Activated B cell treated with CpG ODN at 0.5 μM for 24 hours (primary cell): ENCODE results near the gene IHH. TPM values are rescaled to one million over a fixed set of nuclear protein-coding genes. Genes with fewer than 3 reads are reported as not detected.

ENCODE experiments used
- ATAC-seq: fragments of 200-7000 bp; cut with Tn5 transposase; one replicate; pipeline ENCODE4 v1.10.0; 2021; ENCODE audit warnings: low read depth, mild to moderate bottlenecking, moderate library complexity
- CTCF ChIA-PET: fragments of 350-600 bp; sonication (Branson Sonifier 250); formaldehyde crosslinking; loops from one replicate; lab custom pipeline; 2021; ENCODE audit warnings: antibody characterized with exemption; lab: Charles Lee
- POLR2A ChIA-PET: fragments of 350-600 bp; sonication (Branson Sonifier 250); formaldehyde crosslinking; loops from one replicate; lab custom pipeline; 2021; ENCODE audit warnings: antibody characterized with exemption; lab: Charles Lee
- DNase-seq: peaks from one replicate; pipeline ENCODE4 v3.0.0; 2022
- H3K27ac Mint-ChIP-seq: one replicate; pipeline ENCODE4 v1.8.0; 2020; ENCODE audit warnings: mixed read lengths
- H3K27me3 Mint-ChIP-seq: one replicate; pipeline ENCODE4 v1.8.0; 2021; ENCODE audit warnings: mixed read lengths
- H3K36me3 Mint-ChIP-seq: one replicate; pipeline ENCODE4 v1.8.0; 2021; ENCODE audit warnings: low read depth, mixed read lengths
- H3K4me1 Mint-ChIP-seq: one replicate; pipeline ENCODE4 v1.8.0; 2021; ENCODE audit warnings: mixed read lengths
- H3K4me3 Mint-ChIP-seq: one replicate; pipeline ENCODE4 v1.8.0; 2020; ENCODE audit warnings: mild to moderate bottlenecking, mixed read lengths
- H3K9me3 Mint-ChIP-seq: one replicate; pipeline ENCODE4 v1.8.0; 2020; ENCODE audit warnings: mixed read lengths
- CTCF ChIP-seq: fragments of 200-600 bp; IDR thresholded peaks from one replicate; pipeline ENCODE4 v1.8.0; 2022; ENCODE audit warnings: antibody characterized with exemption, mild to moderate bottlenecking
- intact Hi-C: fragments of 100-400 bp; cut with micrococcal nuclease; formaldehyde crosslinking; loops from one replicate; pipeline ENCODE4 v1.15.1; 2024
- total RNA-seq: library from RNA; stranded (reverse); gene quantifications from 2 replicates; pipeline ENCODE4 v1.2.3, GENCODE V29; 2022

Gene IHH
- total RNA-seq, 1 donor from 2014 or later = not detected

- Mint-ChIP-seq H3K36me3 (no peaks in the 10 kb centered on the region), H3K4me3 (no peak overlapping the region), H3K27me3 (peaks cover 31% of the 10 kb centered on the region), H3K27ac (no peak overlapping the region), H3K4me1 (no peaks in the 10 kb centered on the region), H3K9me3 (no peaks in the 10 kb centered on the region)
- no peak for DNase-seq
- peak; percentile 37 for ATAC-seq
- CTCF ChIA-PET = interaction anchor here (0.6 to 1.5 kb wide), 4 partner anchors 14 to 242 kb away, joined by 3 read pairs; no protein-coding TSS in a partner anchor
- POLR2A ChIA-PET = no interaction called here
- intact Hi-C loops = no loop called here
- TF ChIP-seq CTCF = no peak
These were observed 50.5 kb downstream of the IHH start for GRCh38 chr2:219010162-219010756.

- CTCF ChIA-PET = interaction anchor here (1.5 kb wide), 1 partner anchor 13 kb away, joined by 3 read pairs; no protein-coding TSS in a partner anchor
- no peak overlapping the region for H3K4me3 Mint-ChIP-seq
- ATAC-seq = no peak
- POLR2A ChIA-PET = no interaction called here
- no peaks in the 10 kb centered on the region for H3K36me3 Mint-ChIP-seq
- H3K27ac Mint-ChIP-seq = no peak overlapping the region
- peaks cover 35% of the 10 kb centered on the region for H3K27me3 Mint-ChIP-seq
- intact Hi-C loops = no loop called here
- DNase-seq = no peak
- no peaks in the 10 kb centered on the region for H3K4me1 Mint-ChIP-seq
- H3K9me3 Mint-ChIP-seq = no peaks in the 10 kb centered on the region
- TF ChIP-seq CTCF = no peak
These were observed 51.4 kb downstream of the IHH start for GRCh38 chr2:219009294-219009693.

Other genes with a start within 250 kb of the IHH start
- gene PRKAG3, start 229.1 kb downstream of the IHH start, total RNA-seq = not detected in 2 replicates
- 0.83 and 0.89 TPM in 2 replicates for gene WNT6, start 201.1 kb downstream of the IHH start, total RNA-seq
- gene WNT10A, start 180.1 kb downstream of the IHH start, total RNA-seq = 26.9 and 31.8 TPM in 2 replicates
- gene CDK5R2, start 101.3 kb downstream of the IHH start, total RNA-seq = 0.07 TPM in 1 of 2 replicates, not detected in the other
- not detected in 2 replicates for gene FEV, start 75.7 kb downstream of the IHH start, total RNA-seq
- not detected in 2 replicates for gene CRYBA2, start 67.5 kb downstream of the IHH start, total RNA-seq
- not detected in 2 replicates for gene CFAP65, start 19.4 kb downstream of the IHH start, total RNA-seq
- gene NHEJ1, start 99.9 kb upstream of the IHH start, total RNA-seq = 19.1 and 25.0 TPM in 2 replicates
- 4.5 and 4.9 TPM in 2 replicates for gene SLC23A3, start 109.1 kb upstream of the IHH start, total RNA-seq
- 144 and 147 TPM in 2 replicates for gene CNPPD1, start 116.0 kb upstream of the IHH start, total RNA-seq
- 60.5 and 78.6 TPM in 2 replicates for gene RETREG2, start 117.4 kb upstream of the IHH start, total RNA-seq
- gene ZFAND2B, start 145.9 kb upstream of the IHH start, total RNA-seq = 39.9 and 47.2 TPM in 2 replicates
- gene ABCB6, start 158.0 kb upstream of the IHH start, total RNA-seq = 12.1 and 16.6 TPM in 2 replicates
- 28.3 and 38.3 TPM in 2 replicates for gene ATG9A, start 168.7 kb upstream of the IHH start, total RNA-seq
- 96.0 and 105 TPM in 2 replicates for gene ANKZF1, start 168.9 kb upstream of the IHH start, total RNA-seq
- 4.5 and 4.6 TPM in 2 replicates for gene GLB1L, start 184.5 kb upstream of the IHH start, total RNA-seq
- 31.0 and 36.5 TPM in 2 replicates for gene STK16, start 184.6 kb upstream of the IHH start, total RNA-seq
- gene TUBA4B, start 192.3 kb upstream of the IHH start, total RNA-seq = 0.20 TPM in 1 of 2 replicates, not detected in the other
- gene TUBA4A, start 193.0 kb upstream of the IHH start, total RNA-seq = 184 and 192 TPM in 2 replicates
- 59.0 and 71.1 TPM in 2 replicates for gene DNAJB2, start 218.4 kb upstream of the IHH start, total RNA-seq
- not detected in 2 replicates for gene PTPRN, start 248.5 kb upstream of the IHH start, total RNA-seq